Breast epithelium (tissue), 3 donors: ENCODE data around the gene DNM3.

Experiments used
- CTCF ChIP-seq, 3 donors: fragments of 450-650 bp; IDR thresholded peaks; one replicate each; pipeline ENCODE4 v1.5.1; 2016 to 2017; ENCODE audit warnings: antibody characterized with exemption in 3 of 3, mild to moderate bottlenecking in 3 of 3, moderate library complexity in 3 of 3
- POLR2A ChIP-seq: fragments of 450-650 bp; IDR thresholded peaks from one replicate; pipeline ENCODE4 v1.6.1; 2016; ENCODE audit warnings: antibody characterized with exemption, mild to moderate bottlenecking, moderate library complexity

- no peak for TF ChIP-seq CTCF (IDR thresholded peaks at IDR 0.05)
- no peak for TF ChIP-seq POLR2A
These were observed 30.6 kb downstream of the DNM3 start for GRCh38 chr1:171871848-171872247.
